Right lobe of liver (tissue), 6 donors: Measurements from ENCODE around the gene TMEM80. TPM values are rescaled to one million over a fixed set of nuclear protein-coding genes. Genes with fewer than 3 reads are reported as not detected.

Source experiments
- ATAC-seq, 4 donors: fragments of 200-7000 bp; cut with Tn5 transposase; one replicate each; pipeline ENCODE4 v1.9.1; 2020; ENCODE audit warnings: mild to moderate bottlenecking in 4 of 4, moderate library complexity in 4 of 4
- DNase-seq, 3 donors: peaks; one replicate each; pipeline ENCODE4 v3.0.0-alpha.2; 2020
- H3K27ac ChIP-seq, 3 donors: fragments of 200-600 bp; one replicate each; pipeline ENCODE4 v1.8.0; 2022
- H3K27me3 ChIP-seq, 2 donors: fragments of 200-600 bp; one replicate each; pipeline ENCODE4 v1.8.0; 2022
- H3K36me3 ChIP-seq, 4 donors: fragments of 200-600 bp; sonication (generic) in 1 of 4; one replicate each; pipeline versions ENCODE4 v1.5.1 to v1.8.0; 2017 to 2022; ENCODE audit warnings: control low read depth in 1 of 4
- H3K4me1 ChIP-seq, 4 donors: fragments of 200-600 bp; sonication (generic) in 1 of 4; one replicate each; pipeline versions ENCODE4 v1.5.1 to v1.8.0; 2017 to 2022; ENCODE audit warnings: control low read depth in 1 of 4
- H3K4me3 ChIP-seq, 3 donors: fragments of 200-600 bp; one replicate each; pipeline ENCODE4 v1.8.0; 2022
- H3K9me3 ChIP-seq, 4 donors: fragments of 200-600 bp; sonication (generic) in 1 of 4; one replicate each; pipeline versions ENCODE4 v1.5.1 to v1.8.0; 2017 to 2022; ENCODE audit warnings: control low read depth in 1 of 4
- CTCF ChIP-seq, 4 donors: fragments of 200-600 bp in 3 of 4; fragments of 450-650 bp in 1 of 4; IDR thresholded peaks; one replicate each; pipeline versions ENCODE4 v1.5.1 to v1.8.0; 2016 to 2022; ENCODE audit warnings: antibody characterized with exemption in 4 of 4, mild to moderate bottlenecking in 2 of 4
- POLR2A ChIP-seq: fragments of 450-650 bp; IDR thresholded peaks from one replicate; pipeline ENCODE4 v1.6.1; 2017; ENCODE audit warnings: antibody characterized with exemption, mild to moderate bottlenecking
- WGBS: methylation state at CpG from one replicate; pipeline ENCODE4 v1.1.6; 2018; ENCODE audit warnings: low coverage, low lambda C conversion rate; ENCODE audit not compliant: insufficient coverage; ENCODE audit errors: missing lambda C conversion rate; 5-methylcytosine and 5-hydroxymethylcytosine counted together
- intact Hi-C, 2 donors: fragments of 100-400 bp; cut with DNase I; formaldehyde crosslinking; loops; one replicate each; pipeline versions ENCODE4 v1.11.2 to v1.14.1; 2022
- total RNA-seq, 6 experiments: library from RNA; depleted of rRNA in 2 of 6; stranded (reverse); fragments of >200 nt in 2 of 6; fragmentation: NEBNext Ultra II Directional in 3 of 6; extraction: Animal tissue kit (Norgen Biotek cat#: 25700) in 3 of 6; gene quantifications; one replicate each; pipeline versions ENCODE4 v1.1.0 to v1.2.4, GENCODE V29; 2016 to 2023
- donor health status: DM: no; HTN: yes; CAD: no.
- donor health status: DM: no; HTN: no; CAD: no.
- donor health status: DM: no; HTN: no; CAD: no.
- donor health status: DM: no; HTN: yes; CAD: no.
- donor health status: DM: no; HTN: yes; CAD: no.

TMEM80 gene
- total RNA-seq, 6 experiments from 2014 or later = 6.9 to 15.5 (median 10.5) TPM

GRCh38 chr11:699116-699508 is 3.5 kb downstream of the TMEM80 start:
- peaks cover 0 to 42% (median 14%) of the 10 kb centered on the region in 4 donors for H3K4me1 ChIP-seq
- H3K36me3 ChIP-seq = no peaks in the 10 kb centered on the region
- WGBS = 92% methylated on average over 5 of the region's 7 CpGs
- H3K27ac ChIP-seq = no peak overlapping the region
- no peaks in the 10 kb centered on the region for H3K9me3 ChIP-seq
- intact Hi-C loops = no loop called here
- no peaks in the 10 kb centered on the region for H3K27me3 ChIP-seq
- no peak for ATAC-seq
- DNase-seq = no peak
- TF ChIP-seq POLR2A = no peak
- no peak overlapping the region for H3K4me3 ChIP-seq

GRCh38 chr11:699753-700152 is 4.1 kb downstream of the TMEM80 start:
- no peak for ATAC-seq
- no CpG with 5 or more reads among the region's 1 CpG for WGBS
- Histone ChIP-seq H3K4me1 (peaks cover 0 to 48% (median 18%) of the 10 kb centered on the region in 4 donors), H3K36me3 (no peaks in the 10 kb centered on the region), H3K27me3 (no peaks in the 10 kb centered on the region), H3K9me3 (no peaks in the 10 kb centered on the region), H3K27ac (no peak overlapping the region), H3K4me3 (no peak overlapping the region)
- TF ChIP-seq POLR2A (no peak), CTCF (IDR thresholded peaks at IDR 0.05) (no peak)
- DNase-seq = no peak
- intact Hi-C loops = no loop called here

- DNase-seq (no peak), ATAC-seq (no peak)
- H3K9me3 ChIP-seq = no peaks in the 10 kb centered on the region
- TF ChIP-seq CTCF (IDR thresholded peaks at IDR 0.05) = no peak
- TF ChIP-seq POLR2A = no peak
- H3K36me3 ChIP-seq = no peaks in the 10 kb centered on the region
- H3K4me1 ChIP-seq = peaks cover 0 to 43% (median 18%) of the 10 kb centered on the region in 4 donors
- WGBS = 91% methylated on average over 12 of the region's 22 CpGs
- H3K4me3 ChIP-seq = no peak overlapping the region
- H3K27me3 ChIP-seq = no peaks in the 10 kb centered on the region
- H3K27ac ChIP-seq = no peak overlapping the region
- intact Hi-C loops = no loop called here
Observed at GRCh38 chr11:701741-702461, 6.3 kb downstream of the TMEM80 start.

DNA sequence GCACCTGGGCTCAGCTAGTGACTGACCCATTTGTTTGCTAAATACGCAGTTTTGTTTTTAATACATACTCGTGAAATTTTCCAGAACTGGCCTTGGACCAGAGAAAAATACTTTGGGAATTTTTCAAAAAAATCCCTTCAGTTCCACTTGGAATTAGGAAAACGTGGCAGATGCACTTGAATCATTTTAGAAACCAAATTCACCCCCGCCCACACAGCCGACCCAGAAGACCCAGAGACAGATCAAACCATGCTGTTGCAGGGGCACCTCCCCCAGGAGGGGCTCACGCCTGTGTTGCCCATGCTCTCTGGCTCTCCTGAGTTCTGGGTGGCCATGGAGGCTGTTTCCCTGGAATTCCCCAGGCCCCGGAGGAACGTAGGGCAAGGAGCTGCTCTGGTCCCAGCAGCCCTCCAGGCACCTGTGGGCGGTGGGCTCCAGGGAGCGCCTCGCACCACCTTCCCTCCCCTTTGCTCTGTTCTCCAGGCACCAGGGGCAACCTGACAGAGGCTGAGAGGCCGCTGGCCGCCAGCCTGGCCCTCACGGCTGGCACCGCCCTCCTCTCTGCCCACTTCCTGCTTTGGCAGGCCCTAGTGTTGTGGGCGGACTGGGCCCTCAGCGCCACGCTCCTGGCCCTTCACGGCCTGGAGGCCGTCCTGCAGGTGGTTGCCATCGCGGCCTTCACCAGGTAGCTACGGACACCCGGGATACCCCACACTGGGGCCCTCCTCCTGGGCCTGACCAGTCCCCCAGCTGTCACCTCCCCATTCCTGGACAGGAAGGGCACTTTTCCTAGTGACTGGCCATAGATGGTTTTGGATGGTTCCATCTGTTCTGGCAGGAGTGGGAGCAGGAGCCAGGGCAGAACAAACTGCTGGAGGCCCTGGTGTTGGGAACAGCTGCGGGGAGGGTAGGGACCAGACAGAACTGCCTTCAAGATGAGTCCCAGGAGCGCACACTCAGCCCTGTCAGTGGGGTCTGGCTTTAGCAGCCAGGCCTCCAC is 7.1 kb downstream of the TMEM80 start:
- 30% methylated on average over 8 of the region's 26 CpGs for WGBS
- intact Hi-C loops = no loop called here
- no peak for TF ChIP-seq CTCF (IDR thresholded peaks at IDR 0.05)
- TF ChIP-seq POLR2A = peak; percentile 49
- Histone ChIP-seq H3K27me3 (no peaks in the 10 kb centered on the region), H3K4me1 (peaks cover 0 to 44% (median 20%) of the 10 kb centered on the region in 4 donors), H3K36me3 (no peaks in the 10 kb centered on the region), H3K27ac (peak overlapping the region in 2 of 3 donors; percentile 40 to 77), H3K4me3 (peak overlapping the region in 1 of 3 donors; percentile 6), H3K9me3 (no peaks in the 10 kb centered on the region)
- DNase-seq (peak; percentile 83 to 88 (median 87)), ATAC-seq (peak; percentile 38 to 52 (median 47))

GRCh38 chr11:703506-703905 is 7.9 kb downstream of the TMEM80 start:
- peak overlapping the region in 2 of 3 donors; percentile 40 to 77 for H3K27ac ChIP-seq
- no peaks in the 10 kb centered on the region for H3K9me3 ChIP-seq
- peaks cover 0 to 51% (median 23%) of the 10 kb centered on the region in 4 donors for H3K4me1 ChIP-seq
- no peaks in the 10 kb centered on the region for H3K36me3 ChIP-seq
- no peaks in the 10 kb centered on the region for H3K27me3 ChIP-seq
- TF ChIP-seq CTCF (IDR thresholded peaks at IDR 0.05) = no peak
- no peak for TF ChIP-seq POLR2A
- 40% methylated on average over 1 of the region's 9 CpGs for whole genome bisulfite sequencing
- intact Hi-C loops = no loop called here
- no peak overlapping the region for H3K4me3 ChIP-seq
- ATAC-seq = no peak
- DNase-seq = no peak
